ENCODE measurements around the gene CLIC3.

DNA sequence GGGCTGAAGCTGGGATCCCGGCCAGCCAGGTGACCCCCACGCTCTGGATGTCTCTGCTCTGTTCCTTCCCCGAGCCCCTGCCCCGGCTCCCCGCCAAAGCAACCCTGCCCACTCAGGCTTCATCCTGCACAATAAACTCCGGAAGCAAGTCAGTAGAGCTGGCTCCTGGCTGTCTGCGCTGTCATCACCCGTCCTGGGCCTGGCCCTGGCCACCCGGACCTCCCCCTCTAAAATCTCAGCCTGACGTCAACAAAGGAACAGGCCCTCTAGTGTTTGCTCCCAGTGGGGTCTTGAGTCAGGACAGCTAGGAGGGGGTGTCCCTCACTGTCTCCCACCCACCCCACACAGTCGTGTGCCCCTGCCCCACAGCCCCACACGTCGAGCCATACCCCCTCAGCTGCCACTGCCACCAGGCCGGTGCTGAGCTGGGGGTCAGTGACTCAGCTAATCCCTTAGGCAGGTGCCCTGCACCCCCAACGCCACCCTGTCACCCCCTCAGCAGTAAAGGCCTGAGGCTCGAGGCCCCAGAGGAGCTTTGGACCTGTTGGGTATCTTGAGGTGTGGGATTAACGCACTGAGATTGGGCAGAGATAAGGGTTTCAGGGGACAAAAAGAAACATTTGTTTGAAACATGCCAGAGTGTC, 14.7 kb downstream of the CLIC3 start:
- TF ChIP-seq, protein P1, sequence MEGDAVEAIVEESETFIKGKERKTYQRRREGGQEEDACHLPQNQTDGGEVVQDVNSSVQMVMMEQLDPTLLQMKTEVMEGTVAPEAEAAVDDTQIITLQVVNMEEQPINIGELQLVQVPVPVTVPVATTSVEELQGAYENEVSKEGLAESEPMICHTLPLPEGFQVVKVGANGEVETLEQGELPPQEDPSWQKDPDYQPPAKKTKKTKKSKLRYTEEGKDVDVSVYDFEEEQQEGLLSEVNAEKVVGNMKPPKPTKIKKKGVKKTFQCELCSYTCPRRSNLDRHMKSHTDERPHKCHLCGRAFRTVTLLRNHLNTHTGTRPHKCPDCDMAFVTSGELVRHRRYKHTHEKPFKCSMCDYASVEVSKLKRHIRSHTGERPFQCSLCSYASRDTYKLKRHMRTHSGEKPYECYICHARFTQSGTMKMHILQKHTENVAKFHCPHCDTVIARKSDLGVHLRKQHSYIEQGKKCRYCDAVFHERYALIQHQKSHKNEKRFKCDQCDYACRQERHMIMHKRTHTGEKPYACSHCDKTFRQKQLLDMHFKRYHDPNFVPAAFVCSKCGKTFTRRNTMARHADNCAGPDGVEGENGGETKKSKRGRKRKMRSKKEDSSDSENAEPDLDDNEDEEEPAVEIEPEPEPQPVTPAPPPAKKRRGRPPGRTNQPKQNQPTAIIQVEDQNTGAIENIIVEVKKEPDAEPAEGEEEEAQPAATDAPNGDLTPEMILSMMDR (IDR thresholded peaks at IDR 0.05 in 8 of 11, conservative IDR thresholded peaks at IDR 0.05 in 3 of 11), result no peak
- no peak for TF ChIP-seq POLR2A (IDR thresholded peaks at IDR 0.05)

All from spleen (tissue), 7 donors.